HG02798 (cell line): ENCODE measurements around the gene IKBKE.
A peak's percentile ranks its signal among the peaks of the same experiment; 100 is the strongest.
"Not testable (repeated sequence)": the region's sequence is repeated elsewhere in the genome, so short reads cannot be mapped to it uniquely, and the experiment has no call there.

ENCODE experiments used
- ATAC-seq: cut with Tn5 transposase; IDR thresholded peaks from one replicate; pipeline ENCODE4 v1.9.1; 2021; ENCODE audit warnings: mild to moderate bottlenecking; ENCODE audit not compliant: unreplicated experiment, poor library complexity

IKBKE gene

DNA sequence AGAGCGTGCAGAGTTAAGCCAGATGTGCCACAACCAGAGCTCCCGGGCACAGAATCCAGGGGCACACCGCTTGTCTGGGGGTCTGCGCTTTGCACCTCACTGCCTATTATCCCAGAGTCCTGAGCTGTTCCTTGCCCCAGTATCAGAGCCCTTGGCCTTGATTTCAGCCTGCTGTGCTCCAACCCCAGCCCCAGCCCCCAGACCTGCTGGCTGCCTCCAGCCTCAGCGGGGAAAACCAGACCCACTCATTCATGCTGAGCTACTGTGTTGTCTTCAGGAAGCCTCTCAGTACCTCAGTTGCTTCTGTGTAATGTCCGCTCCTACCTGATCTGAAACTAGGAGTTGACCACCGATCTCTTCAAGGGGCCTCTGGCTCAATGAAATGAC lies 1.1 kb downstream of the IKBKE start:
- peak; percentile 23 for ATAC-seq

DNA sequence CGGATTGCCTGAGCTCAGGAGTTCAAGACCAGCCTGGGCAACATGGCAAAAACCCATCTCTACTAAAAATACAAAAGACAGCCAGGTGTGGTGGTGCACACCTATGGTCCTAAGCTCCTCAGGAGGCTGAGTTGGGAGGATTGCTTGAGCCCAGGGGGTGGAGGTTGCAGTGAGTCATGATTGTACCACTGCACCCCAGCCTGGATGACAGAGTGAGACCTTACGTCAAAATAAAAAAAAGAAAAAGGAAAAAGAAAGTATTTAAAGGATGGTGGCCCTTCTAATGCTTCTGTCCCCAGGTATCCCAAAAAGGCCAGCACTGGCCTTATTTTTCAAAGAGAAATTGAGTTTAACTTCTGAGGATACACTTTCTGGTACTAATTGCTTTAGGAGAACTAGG lies 1.7 kb downstream of the IKBKE start:
- ATAC-seq = no peak

DNA sequence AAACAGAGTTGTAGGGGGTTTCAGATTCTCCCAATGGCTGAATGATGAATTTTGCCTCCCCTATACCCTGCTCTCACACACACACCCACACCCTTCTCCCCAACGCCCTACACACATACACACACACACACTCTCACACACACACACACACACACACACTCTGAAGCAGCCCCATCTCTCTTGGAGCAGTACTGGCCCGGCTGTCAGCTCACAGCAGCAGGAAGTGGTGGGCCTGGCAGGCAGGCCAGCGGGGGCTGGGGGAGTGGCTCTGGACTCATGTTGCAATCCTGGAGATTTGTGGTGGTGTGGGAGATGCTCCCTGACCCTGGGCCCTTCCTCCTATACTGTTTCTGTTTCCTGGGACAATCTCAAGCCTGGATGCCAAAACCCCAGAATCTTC lies 2.2 kb downstream of the IKBKE start:
- no peak for ATAC-seq

DNA sequence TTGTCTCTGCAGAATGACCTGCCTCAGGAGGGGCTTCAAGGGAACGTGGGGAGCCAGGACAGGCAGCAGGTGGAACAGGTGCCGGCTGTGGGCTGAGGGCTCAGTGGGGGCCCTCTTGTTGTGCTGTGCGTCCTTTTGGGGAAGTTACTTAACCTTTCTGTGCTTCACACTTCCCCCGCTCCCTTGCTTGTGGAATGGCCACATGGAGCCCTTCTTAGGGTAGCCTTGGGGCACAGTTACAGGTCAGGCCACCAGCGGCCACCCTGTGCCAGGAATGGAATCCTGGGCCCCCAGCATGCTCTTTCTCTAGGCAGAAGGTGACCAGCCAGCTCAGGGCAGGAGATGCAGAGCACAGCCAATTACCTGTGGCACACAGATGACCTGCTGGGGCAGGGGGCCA lies 2.6 kb downstream of the IKBKE start:
- no peak for ATAC-seq

DNA sequence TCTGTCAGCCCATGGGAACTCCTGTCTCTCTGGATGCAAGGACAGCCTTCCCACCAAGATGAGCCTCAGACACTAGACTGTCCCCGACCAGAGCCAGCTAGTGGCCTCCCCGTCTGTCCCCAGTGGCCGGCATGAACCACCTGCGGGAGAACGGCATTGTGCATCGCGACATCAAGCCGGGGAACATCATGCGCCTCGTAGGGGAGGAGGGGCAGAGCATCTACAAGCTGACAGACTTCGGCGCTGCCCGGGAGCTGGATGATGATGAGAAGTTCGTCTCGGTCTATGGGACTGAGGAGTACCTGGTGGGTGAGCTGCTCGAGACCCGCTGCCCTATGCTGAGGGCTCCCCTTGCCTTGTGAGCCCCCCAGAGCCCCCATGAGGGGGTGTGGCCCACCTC lies 5.8 kb downstream of the IKBKE start:
- ATAC-seq = no peak

DNA sequence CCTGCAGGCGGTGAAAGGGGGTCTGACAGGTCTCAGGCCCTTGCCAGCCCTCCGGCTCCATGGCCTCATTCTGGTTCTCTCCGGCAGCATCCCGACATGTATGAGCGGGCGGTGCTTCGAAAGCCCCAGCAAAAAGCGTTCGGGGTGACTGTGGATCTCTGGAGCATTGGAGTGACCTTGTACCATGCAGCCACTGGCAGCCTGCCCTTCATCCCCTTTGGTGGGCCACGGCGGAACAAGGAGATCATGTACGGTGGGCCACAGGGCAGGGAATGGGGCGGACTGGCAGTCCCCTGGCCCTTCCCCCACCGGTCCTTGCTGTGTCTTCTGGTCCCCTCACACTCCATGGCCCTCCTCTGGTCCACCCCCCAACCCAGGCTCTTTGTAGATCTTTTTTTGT lies 6.3 kb downstream of the IKBKE start:
- ATAC-seq = no peak

DNA sequence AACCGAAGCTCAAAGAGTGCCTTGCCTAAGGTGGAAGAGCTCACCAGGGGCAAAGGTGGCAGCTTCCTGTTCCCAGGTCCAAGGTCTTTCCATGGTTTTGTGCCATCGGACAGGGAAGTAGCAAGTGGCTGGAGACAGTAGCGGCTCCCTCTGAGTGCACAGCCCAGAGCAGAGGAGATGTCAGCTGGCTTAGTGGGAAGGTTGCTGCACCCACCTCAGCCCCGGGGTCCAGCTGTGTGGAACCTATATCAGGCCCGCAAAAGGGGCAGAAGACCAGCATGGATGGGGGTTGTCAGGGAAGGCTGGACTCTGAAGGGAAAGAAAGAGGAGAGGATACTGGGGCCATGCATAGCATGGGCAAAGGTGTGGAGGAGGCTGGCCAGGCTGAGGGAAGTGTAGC lies 6.8 kb downstream of the IKBKE start:
- ATAC-seq = no peak

DNA sequence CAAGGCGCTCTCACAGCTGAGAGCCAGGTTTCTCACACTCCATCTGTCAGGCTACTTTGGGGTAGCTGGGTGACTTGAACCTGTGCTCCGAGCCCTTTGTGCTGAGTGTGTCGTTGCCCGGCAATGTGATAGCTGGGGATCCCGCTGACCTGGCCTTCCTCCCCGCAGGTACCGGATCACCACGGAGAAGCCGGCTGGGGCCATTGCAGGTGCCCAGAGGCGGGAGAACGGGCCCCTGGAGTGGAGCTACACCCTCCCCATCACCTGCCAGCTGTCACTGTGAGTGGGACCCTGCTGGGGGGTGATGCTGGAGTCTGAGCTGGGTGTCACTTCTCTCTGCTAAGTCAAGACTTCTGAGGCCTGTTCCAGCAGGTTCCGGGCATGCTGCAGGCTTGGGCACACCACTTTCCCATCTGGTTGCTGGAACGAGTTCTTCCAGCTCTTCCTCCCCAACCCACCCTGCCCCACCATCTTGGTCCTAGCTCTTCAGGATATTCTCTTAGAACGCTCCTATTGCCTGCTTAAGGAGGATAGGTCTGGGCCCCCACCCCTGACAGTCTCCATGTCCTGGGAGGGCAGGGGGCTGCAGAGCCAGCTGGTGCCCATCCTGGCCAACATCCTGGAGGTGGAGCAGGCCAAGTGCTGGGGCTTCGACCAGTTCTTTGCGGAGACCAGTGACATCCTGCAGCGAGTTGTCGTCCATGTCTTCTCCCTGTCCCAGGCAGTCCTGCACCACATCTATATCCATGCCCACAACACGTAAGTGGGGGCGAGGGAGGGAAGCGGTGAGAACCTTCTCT lies 7.5 kb downstream of the IKBKE start:
- no peak for ATAC-seq

DNA sequence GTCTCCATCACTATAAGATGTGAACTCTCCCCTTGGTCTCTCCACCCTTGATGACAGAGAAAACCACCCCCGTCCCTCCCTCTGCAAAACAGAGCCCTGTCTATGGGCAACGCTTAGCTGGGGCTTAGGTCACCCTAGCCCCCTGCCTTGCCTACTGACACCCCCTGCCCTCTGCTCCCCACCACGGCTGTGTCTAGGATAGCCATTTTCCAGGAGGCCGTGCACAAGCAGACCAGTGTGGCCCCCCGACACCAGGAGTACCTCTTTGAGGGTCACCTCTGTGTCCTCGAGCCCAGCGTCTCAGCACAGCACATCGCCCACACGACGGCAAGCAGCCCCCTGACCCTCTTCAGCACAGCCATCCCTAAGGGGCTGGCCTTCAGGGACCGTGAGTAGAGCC lies 8.5 kb downstream of the IKBKE start:
- ATAC-seq = no peak

DNA sequence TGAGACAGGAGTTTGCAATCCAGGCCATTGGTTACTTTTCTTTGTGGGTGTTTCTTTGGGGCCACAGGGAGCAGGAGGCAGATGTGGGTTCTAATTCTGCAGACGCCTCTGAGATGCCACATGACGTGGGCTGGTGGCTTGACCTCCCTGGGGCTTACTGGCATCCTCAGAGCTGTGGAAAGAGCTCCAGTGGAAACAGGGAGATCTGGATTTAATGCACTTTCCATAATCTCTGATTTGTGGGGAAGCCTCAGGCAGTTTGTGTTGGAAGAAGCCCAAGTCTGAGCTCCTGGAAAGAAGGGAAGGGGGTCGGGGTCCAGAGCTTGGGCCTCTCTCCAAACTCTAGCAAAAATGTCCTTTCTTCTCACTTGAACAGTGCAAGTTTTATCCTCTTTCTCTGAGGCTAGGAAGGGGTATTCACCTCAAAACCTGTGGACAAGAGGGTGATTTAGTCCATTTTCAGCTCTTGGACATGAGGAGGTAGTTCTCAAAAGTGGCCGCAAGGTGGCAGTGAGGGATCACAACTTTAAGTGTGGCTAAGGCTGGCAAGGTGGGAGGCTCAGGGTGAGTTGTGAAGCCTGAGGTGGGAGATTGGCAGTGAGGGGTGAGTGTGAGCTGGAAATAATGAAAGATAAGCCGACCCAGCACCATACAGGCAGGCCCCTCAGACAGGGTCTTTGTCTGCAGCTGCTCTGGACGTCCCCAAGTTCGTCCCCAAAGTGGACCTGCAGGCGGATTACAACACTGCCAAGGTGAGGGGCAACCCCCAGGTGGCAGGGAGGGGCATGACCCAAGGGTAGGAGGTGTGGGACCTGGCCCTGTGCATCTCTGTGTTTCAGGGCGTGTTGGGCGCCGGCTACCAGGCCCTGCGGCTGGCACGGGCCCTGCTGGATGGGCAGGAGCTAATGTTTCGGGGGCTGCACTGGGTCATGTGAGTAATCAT lies 9.2 kb downstream of the IKBKE start:
- no peak for ATAC-seq

DNA sequence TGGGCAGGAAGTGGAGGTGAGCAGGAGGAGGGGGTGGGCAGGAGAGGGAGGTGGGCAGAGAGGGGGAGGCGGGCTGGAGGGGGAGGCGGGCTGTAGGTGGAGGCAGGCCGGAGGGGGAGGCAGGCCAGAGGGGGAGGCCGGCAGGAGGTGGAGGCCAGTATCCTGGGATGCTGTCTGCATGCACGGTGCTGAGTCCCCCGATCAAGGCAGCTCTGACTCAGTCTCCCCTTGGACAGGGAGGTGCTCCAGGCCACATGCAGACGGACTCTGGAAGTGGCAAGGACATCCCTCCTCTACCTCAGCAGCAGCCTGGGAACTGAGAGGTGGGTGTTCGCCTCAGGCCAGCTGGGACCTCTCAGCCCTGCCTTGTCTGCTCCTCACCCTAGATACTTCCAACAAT lies 9.9 kb downstream of the IKBKE start:
- no peak for ATAC-seq

DNA sequence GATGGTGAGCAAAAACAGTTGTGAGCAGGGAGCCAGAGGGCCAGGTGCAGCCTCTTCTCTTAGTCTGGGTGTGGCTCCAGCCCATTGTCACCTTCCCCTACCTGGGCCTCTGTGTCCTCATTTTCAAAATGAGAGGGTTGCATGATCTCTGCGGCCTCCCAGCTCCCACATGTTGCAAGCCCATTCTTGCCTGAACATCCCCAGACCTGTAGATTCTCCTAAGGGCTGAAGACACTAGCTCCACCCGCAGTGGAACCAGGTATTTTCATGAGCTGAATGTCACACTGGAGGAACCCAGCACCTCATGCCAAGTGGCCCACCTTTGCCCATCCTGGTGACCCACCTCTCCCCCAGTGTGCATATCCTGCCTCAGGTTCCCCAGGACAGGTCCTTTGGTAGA lies 12.3 kb downstream of the IKBKE start:
- ATAC-seq = no peak

DNA sequence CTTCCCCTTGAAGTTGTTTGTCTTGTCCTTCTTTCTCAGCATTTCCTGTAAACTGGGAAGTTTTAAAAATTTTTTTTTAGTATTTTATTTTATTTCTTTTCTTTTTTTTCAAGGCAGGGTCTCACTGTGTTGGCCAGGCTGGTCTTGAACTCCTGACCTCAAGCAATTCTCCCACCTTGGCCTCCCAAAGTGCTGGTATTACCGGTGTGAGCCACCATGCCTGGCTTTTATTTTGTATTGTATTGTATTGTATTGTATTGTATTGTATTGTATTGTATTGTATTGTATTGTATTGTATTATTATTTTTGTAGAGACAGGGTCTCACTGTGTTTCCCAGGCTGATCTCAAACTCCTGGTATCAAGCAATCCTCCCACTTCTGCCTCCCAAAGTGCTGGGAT lies 13.6 kb downstream of the IKBKE start:
- not testable (repeated sequence) for ATAC-seq

DNA sequence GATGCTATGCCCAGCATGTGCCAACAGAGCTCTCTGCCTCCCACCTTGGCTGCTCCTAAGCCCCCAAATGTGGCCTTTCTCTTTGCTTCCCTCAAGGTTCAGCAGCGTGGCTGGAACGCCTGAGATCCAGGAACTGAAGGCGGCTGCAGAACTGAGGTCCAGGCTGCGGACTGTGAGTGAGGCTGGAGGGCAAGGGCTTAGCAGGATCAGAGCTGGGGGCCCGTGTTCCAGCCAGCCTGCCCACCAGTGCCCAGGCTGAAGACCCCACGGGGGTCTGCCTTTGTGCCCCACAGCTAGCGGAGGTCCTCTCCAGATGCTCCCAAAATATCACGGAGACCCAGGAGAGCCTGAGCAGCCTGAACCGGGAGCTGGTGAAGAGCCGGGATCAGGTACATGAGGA lies 14.6 kb downstream of the IKBKE start:
- ATAC-seq = no peak

DNA sequence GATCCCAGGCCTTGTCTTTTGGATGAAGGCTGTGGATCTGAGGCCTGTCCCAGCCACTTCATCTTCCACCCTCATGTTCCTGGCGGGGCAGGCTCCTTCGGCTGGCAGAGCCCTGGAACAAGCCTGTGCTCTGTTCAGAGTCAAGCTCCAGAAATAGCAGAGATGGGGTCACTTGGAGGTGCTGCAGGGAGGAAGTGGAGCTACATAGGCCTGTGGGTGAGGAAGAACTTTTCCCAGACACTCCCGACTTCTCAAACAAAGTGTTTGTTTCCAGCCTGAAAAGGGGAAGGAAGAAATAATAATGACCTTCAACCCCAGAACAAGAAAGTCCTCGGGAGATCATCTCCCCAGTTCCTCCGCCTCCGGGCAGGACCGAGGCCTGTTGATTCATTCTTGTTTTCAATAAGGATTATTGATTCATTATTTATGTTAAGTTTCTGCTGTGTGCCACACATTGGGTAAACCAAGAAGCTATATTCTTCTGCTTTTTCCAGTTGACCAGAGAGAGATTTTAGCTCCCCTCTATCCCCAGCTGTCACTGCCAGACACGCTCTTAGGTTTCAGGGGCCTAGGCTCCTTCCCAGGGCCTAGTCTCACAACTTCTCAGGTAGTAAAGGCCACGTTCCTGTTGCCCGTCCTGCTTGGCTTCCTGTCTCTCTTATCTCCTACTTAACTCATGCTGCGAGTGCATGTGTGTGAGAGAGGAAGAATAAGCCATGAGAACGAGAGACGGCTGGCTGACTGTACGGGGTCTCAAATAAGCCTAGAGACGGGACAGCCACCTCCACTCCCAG lies 16.9 kb downstream of the IKBKE start:
- ATAC-seq = no peak

DNA sequence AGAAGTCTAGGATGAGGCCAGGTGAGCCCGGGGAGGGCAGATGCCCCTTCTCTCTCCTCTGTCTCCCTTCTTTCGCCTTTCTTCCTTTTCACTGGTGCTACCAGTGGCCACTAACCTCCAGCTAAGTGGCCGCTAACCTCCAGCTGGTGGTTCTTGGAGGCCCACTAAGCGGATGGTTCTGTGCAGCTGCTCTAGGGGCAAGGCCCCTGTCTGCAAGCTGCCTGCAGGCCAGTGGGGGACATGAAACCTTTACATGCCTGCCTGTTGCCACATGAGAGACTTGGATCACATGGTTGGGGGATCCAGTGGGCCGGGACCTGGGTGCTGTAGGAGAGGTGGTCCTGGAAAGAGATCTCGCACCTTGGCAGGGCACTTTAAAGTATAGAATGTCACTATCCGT lies 17.7 kb downstream of the IKBKE start:
- no peak for ATAC-seq

DNA sequence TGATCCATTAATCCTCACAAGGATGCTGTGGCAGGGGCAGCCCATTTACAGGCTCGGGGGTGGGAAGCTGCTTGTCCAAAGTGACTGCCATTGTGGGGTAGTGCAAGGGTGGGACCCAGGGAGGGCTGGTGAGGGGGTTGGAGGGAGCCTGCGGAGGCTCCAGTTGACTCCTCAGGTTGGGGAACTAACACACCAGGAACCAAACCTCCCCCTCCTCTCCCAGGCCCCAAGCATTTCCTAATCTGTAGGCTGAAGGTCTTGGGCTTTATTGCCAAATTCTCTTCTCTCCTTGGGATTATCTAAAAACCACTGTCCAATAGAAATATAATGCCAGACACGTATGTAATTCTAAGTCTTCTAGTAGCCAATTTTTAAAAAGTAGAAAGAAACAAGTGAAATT lies 18.2 kb downstream of the IKBKE start:
- ATAC-seq = no peak

DNA sequence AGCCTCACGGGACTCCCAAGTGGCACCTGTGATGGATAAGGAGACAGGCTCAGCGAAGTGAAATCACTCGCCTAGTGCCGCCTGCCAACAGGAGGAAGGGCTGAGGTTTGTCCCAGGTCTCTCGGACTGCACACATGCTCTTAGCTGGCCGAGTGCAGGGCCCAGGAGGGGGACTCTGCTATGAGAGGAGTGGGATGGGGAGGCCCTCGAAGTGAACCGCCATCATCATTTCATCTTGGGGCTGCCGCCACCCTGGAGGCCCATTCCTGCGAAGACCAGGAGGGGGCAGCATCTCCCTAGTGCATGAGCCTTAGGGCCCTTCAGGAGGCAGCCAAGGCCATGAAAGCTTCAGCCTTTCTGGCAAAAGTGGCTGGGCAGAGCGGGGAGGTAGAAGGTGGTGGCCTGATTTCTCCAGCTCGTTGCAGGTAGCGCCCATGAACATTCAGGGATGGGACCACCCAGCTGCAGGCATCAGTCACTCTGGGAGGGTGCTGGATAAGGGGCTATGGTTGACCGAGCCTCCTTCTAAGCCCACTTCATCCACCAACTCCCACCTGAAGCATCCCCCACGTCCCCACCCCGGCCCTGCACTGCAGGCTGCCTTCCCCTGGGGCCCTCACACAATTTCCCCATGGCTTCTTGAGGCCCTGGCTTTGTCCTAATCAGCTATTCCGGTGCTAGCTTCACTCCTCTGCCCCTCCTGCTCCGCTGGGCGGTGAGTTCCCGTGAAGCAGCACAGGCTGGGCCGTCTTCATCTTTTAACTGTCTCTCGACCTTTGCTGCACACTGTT lies 19.9 kb downstream of the IKBKE start:
- peak; percentile 77 for ATAC-seq

DNA sequence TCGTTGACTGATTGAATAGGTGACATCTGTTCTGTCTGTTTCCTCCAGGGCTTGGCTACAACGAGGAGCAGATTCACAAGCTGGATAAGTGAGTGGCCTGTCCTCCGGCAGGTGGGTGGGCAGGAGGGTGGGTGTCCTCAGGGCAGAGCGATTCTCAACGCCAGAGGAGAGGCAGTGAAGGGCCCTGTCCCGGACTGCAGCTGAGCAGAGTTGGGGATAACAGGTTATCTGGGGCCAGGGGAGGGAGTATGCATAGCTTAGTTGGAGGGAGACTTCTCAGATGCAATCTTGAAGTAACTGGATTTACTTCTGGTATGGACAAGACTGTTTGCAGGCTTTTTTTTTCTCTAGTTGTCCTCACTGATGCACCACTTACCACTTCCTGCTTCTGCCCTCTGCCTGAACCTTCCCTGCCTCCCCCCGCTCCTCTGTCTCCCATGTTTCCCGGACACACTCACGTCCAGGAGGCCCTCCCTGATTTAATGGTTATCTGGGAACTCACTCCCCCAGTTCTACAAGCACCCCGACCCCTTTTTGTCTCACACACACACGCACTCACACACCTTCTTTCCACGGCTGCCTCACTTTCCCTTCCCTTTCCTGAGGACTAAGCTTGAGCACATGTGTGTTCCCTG lies 20.6 kb downstream of the IKBKE start:
- no peak for ATAC-seq

DNA sequence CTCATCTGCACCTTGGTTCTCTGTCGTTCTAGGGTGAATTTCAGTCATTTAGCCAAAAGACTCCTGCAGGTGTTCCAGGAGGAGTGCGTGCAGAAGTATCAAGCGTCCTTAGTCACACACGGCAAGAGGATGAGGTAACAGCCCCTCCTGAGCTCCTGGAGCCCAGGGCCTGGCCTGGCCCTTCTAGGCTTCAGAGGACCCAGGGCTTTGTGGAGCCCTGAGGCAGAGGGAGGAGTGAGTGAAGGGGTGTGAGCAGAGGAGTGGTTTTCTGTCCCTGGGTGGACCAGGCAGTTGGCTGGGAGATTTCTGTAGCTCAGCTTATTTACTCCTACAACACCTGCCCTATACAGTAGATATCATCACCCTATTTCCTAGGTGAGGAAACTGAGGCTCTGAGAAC lies 21.3 kb downstream of the IKBKE start:
- ATAC-seq = no peak
